Breast epithelium (tissue), 4 donors: ENCODE results near the gene COL4A2. TPM values are rescaled to one million over a fixed set of nuclear protein-coding genes. Genes with fewer than 3 reads are reported as not detected.

ENCODE experiments used
- DNase-seq, 2 donors: peaks; one replicate each; pipeline ENCODE4 v3.0.0-alpha.2; 2019; ENCODE audit warnings: low spot score in 2 of 2
- H3K27ac ChIP-seq, 2 donors: fragments of 200-600 bp; sonication (generic) in 1 of 2; one replicate each; pipeline ENCODE4 v1.5.1; 2016 to 2019; ENCODE audit warnings: mild to moderate bottlenecking in 1 of 2
- H3K27me3 ChIP-seq, 2 donors: fragments of 200-600 bp; sonication (generic) in 1 of 2; one replicate each; pipeline versions ENCODE4 v1.5.1 to v1.6.0; 2017 to 2019; ENCODE audit warnings: control low read depth in 1 of 2, mild to moderate bottlenecking in 1 of 2
- H3K36me3 ChIP-seq: fragments of 200-600 bp; one replicate; pipeline ENCODE4 v1.5.1; 2019
- H3K4me1 ChIP-seq, 2 donors: fragments of 200-600 bp; sonication (generic); one replicate each; pipeline ENCODE4 v1.5.1; 2016 to 2019; ENCODE audit warnings: control low read depth in 1 of 2
- H3K4me3 ChIP-seq, 3 donors: fragments of 200-600 bp; sonication (generic); 1 replicate in 2 of 3; 2 replicates in 1 of 3; pipeline ENCODE4 v1.5.1; 2016 to 2019; ENCODE audit warnings: mild to moderate bottlenecking in 3 of 3, moderate library complexity in 2 of 3
- H3K9me3 ChIP-seq, 2 donors: fragments of 200-600 bp; sonication (generic) in 1 of 2; one replicate each; pipeline ENCODE4 v1.5.1; 2016 to 2019; ENCODE audit warnings: control low read depth in 1 of 2
- POLR2A ChIP-seq: fragments of 450-650 bp; IDR thresholded peaks from one replicate; pipeline ENCODE4 v1.6.1; 2016; ENCODE audit warnings: antibody characterized with exemption, mild to moderate bottlenecking, moderate library complexity
- POLR2AphosphoS5 ChIP-seq, 3 donors: sonication (generic); formaldehyde crosslinking; IDR thresholded peaks; one replicate each; pipeline ENCODE4 v1.6.1; 2017; ENCODE audit warnings: antibody characterized with exemption in 3 of 3
- intact Hi-C: fragments of 100-400 bp; cut with DNase I; formaldehyde crosslinking; loops from one replicate; pipeline ENCODE4 v1.15.1; 2023; ENCODE audit warnings: low total_unique reads
- total RNA-seq, 3 donors: library from RNA; depleted of rRNA; stranded (reverse); fragments of >200 nt; gene quantifications; one replicate each; pipeline ENCODE4 v1.1.0, GENCODE V29; 2016
- TF ChIP-seq, protein P1 (sequence below), 3 donors: fragments of 450-650 bp; IDR thresholded peaks; one replicate each; pipeline ENCODE4 v1.5.1; 2016 to 2017; ENCODE audit warnings: antibody characterized with exemption in 3 of 3, mild to moderate bottlenecking in 3 of 3, moderate library complexity in 3 of 3

The COL4A2 gene
- total RNA-seq, 3 donors from 2014 or later = 107 to 841 (median 307) TPM

DNA sequence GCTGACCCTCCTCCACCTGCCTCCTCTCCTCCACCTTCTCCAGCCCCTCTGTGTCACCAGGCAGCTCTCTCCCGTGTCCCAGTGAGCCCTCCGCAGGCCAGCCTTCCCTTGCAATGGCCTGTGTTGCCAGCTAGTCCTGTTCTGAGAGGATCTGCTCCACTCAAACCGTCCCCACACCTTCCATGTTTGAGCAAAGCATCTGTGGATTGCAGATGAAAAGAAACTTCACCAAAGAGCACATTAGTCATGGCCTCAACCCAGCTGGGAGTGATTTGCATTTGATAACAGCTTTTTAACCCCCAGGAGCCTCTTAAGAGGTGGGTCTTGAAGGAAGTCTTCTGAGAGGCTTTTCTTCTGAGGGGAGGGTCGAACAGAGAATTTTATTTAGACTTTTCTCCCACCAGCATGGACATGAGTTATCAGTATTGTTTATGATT lies 72.8 kb downstream of the COL4A2 start:
- intact Hi-C loops = no loop called here
- H3K27me3 ChIP-seq = no peaks in the 10 kb centered on the region
- no peaks in the 10 kb centered on the region for H3K9me3 ChIP-seq
- no peak overlapping the region for H3K4me3 ChIP-seq
- H3K4me1 ChIP-seq = peaks cover 0 to 5% of the 10 kb centered on the region in 2 donors
- no peak overlapping the region for H3K27ac ChIP-seq
- DNase-seq = no peak
- H3K36me3 ChIP-seq = no peaks in the 10 kb centered on the region
- no peak for TF ChIP-seq POLR2AphosphoS5 (IDR thresholded peaks at IDR 0.05)
- no peak for TF ChIP-seq POLR2A
- TF ChIP-seq, protein P1, sequence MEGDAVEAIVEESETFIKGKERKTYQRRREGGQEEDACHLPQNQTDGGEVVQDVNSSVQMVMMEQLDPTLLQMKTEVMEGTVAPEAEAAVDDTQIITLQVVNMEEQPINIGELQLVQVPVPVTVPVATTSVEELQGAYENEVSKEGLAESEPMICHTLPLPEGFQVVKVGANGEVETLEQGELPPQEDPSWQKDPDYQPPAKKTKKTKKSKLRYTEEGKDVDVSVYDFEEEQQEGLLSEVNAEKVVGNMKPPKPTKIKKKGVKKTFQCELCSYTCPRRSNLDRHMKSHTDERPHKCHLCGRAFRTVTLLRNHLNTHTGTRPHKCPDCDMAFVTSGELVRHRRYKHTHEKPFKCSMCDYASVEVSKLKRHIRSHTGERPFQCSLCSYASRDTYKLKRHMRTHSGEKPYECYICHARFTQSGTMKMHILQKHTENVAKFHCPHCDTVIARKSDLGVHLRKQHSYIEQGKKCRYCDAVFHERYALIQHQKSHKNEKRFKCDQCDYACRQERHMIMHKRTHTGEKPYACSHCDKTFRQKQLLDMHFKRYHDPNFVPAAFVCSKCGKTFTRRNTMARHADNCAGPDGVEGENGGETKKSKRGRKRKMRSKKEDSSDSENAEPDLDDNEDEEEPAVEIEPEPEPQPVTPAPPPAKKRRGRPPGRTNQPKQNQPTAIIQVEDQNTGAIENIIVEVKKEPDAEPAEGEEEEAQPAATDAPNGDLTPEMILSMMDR (IDR thresholded peaks at IDR 0.05) = no peak

DNA sequence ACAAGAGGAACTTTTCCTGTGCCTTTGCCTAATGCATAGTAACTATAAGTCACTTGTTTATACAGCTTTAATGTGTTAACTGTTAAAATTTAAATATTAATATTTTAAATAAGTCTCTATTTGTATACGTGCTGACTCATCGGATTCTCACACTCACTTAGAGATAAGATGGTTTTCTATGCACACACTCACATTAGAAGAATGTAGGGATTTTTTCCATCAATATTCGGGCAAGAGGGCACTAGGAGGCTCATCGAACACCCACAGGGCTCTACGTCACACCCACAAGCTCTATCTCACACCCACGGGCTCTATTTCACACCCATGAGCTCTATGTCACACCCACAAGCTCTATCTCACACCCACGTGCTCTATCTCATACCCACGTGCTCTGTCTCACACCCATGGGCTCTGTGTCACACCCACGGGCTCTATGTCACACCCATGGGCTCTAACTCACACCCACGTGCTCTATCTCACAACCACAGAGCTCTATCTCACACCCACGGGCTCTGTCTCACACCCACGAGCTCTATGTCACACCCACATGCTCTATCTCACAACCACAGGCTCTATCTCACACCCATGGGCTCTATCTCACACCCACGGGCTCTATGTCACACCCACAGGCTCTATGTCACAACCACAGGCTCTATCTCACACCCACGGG lies 73.4 kb downstream of the COL4A2 start:
- H3K4me1 ChIP-seq = peaks cover 0 to 5% of the 10 kb centered on the region in 2 donors
- TF ChIP-seq, protein P1 (IDR thresholded peaks at IDR 0.05) = no peak
- TF ChIP-seq POLR2A = no peak
- TF ChIP-seq POLR2AphosphoS5 (IDR thresholded peaks at IDR 0.05) = no peak
- H3K27ac ChIP-seq = peak overlapping the region in 1 of 2 donors; percentile 25
- intact Hi-C loops = no loop called here
- DNase-seq = no peak
- no peaks in the 10 kb centered on the region for H3K36me3 ChIP-seq
- no peak overlapping the region for H3K4me3 ChIP-seq
- no peaks in the 10 kb centered on the region for H3K9me3 ChIP-seq
- no peaks in the 10 kb centered on the region for H3K27me3 ChIP-seq

DNA sequence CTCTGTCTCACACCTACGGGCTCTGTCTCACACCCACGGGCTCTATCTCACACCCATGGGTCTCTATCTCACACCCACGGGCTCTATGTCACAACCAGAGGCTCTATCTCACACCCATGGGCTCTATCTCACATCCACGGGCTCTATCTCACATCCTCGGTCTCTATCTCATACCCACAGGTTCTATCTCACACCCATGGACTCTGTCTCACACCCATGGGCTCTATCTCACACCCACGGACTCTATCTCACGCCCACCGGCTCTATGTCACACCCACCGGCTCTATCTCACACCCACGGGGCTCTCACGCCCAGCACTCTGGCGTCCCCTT lies 73.9 kb downstream of the COL4A2 start:
- intact Hi-C loops = no loop called here
- TF ChIP-seq POLR2A (no peak), POLR2AphosphoS5 (IDR thresholded peaks at IDR 0.05) (no peak)
- H3K4me3 ChIP-seq = no peak overlapping the region
- H3K27me3 ChIP-seq = no peaks in the 10 kb centered on the region
- no peaks in the 10 kb centered on the region for H3K36me3 ChIP-seq
- no peaks in the 10 kb centered on the region for H3K9me3 ChIP-seq
- DNase-seq = no peak
- peak overlapping the region in 1 of 2 donors; percentile 25 for H3K27ac ChIP-seq
- H3K4me1 ChIP-seq = peaks cover 0 to 5% of the 10 kb centered on the region in 2 donors

DNA sequence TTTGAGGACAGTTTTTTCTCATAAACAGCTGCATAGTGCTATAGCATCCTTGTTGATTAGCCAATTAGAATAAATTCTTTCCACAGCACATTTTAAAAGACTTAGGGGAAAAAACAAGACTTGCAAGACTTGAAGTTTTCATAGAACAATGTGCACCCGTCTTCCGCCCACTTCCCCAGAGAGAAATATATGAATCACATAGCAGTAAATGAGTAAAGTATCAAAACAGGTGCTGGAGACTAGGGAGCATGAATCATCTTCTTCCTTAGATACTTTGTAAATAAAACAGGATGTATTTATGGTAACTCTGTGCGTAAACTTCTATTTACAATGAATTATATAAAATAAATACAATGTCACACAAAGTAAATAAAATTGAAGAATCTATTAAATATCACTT lies 75.1 kb downstream of the COL4A2 start:
- Histone ChIP-seq H3K4me3 (no peak overlapping the region), H3K4me1 (peaks cover 0 to 5% of the 10 kb centered on the region in 2 donors), H3K9me3 (no peaks in the 10 kb centered on the region), H3K36me3 (no peaks in the 10 kb centered on the region), H3K27ac (no peak overlapping the region), H3K27me3 (no peaks in the 10 kb centered on the region)
- DNase-seq = no peak
- intact Hi-C loops = no loop called here
- TF ChIP-seq, protein P1 (IDR thresholded peaks at IDR 0.05) = no peak
- TF ChIP-seq POLR2AphosphoS5 (IDR thresholded peaks at IDR 0.05) (no peak), POLR2A (no peak)

DNA sequence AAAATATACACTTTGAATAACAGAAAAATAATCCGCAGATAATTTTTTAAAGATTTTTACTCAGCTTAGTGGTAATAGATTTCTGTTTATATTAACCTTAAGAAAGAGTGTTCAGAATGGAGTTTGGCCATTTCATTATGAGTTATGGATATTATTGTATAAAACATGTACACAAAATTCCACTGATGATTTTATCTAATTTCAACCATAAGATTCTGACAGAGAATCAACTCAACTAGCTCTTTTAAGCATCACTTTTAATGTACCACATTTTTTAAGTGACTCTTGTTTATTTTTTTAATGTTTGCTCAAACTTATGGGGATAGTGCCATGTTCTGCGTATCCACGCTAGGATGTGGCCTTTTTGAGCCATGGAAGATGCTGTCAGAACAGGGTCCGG lies 75.7 kb downstream of the COL4A2 start:
- Histone ChIP-seq H3K27ac (no peak overlapping the region), H3K4me3 (no peak overlapping the region), H3K27me3 (no peaks in the 10 kb centered on the region), H3K9me3 (no peaks in the 10 kb centered on the region), H3K36me3 (no peaks in the 10 kb centered on the region), H3K4me1 (peaks cover 0 to 5% of the 10 kb centered on the region in 2 donors)
- intact Hi-C loops = no loop called here
- TF ChIP-seq POLR2A = no peak
- no peak for TF ChIP-seq POLR2AphosphoS5 (IDR thresholded peaks at IDR 0.05)
- TF ChIP-seq, protein P1 (IDR thresholded peaks at IDR 0.05) = no peak
- DNase-seq = no peak
